ENCODE results near the gene SCCPDH.
"Not testable (repeated sequence)": the region's sequence is repeated elsewhere in the genome, so short reads cannot be mapped to it uniquely, and the experiment has no call there.

SCCPDH gene

GRCh38 chr1:246724016-246724730 lies at the start of gene SCCPDH:
SCCPDH (plus strand) TSS chr1:246724409; CDS start chr1:246724423, 14 bp downstream.
- TF ChIP-seq POLR2A (IDR thresholded peaks at IDR 0.05; ENCODE audit: low read depth, low read length), result peak; percentile 79
- FAIRE-seq (no peak), DNase-seq (ENCODE audit: insufficient read length, low spot score) (peak; percentile 87)

- TF ChIP-seq POLR2A (IDR thresholded peaks at IDR 0.05; ENCODE audit: low read depth, low read length), result no peak
- FAIRE-seq (no peak), DNase-seq (ENCODE audit: insufficient read length, low spot score) (no peak)
Measured at GRCh38 chr1:246677842-246678241, 46.4 kb upstream of the SCCPDH start.

GRCh38 chr1:246678816-246679793 lies 45.1 kb upstream of the SCCPDH start:
- no peak for TF ChIP-seq POLR2A (IDR thresholded peaks at IDR 0.05; ENCODE audit: low read depth, low read length)
- FAIRE-seq (no peak), DNase-seq (ENCODE audit: insufficient read length, low spot score) (no peak)

GRCh38 chr1:246679794-246680177 lies 44.4 kb upstream of the SCCPDH start:
- DNase-seq (ENCODE audit: insufficient read length, low spot score) (no peak), FAIRE-seq (no peak)
- no peak for TF ChIP-seq POLR2A (IDR thresholded peaks at IDR 0.05; ENCODE audit: low read depth, low read length)

- FAIRE-seq, result no peak
- no peak for DNase-seq (ENCODE audit: insufficient read length, low spot score)
- no peak for TF ChIP-seq POLR2A (IDR thresholded peaks at IDR 0.05; ENCODE audit: low read depth, low read length)
Measured at GRCh38 chr1:246680190-246680589, 44.0 kb upstream of the SCCPDH start.

- DNase-seq (ENCODE audit: insufficient read length, low spot score), result no peak
- no peak for TF ChIP-seq POLR2A (IDR thresholded peaks at IDR 0.05; ENCODE audit: low read depth, low read length)
Measured at GRCh38 chr1:246680696-246681130, 43.5 kb upstream of the SCCPDH start.

GRCh38 chr1:246681900-246682895 lies 42.0 kb upstream of the SCCPDH start:
- DNase-seq (ENCODE audit: insufficient read length, low spot score) (no peak), FAIRE-seq (no peak)

More at GRCh38 chr1:246680696-246681130, 43.5 kb upstream of the SCCPDH start:
- no peak for FAIRE-seq

GRCh38 chr1:246683521-246683920 lies 40.7 kb upstream of the SCCPDH start:
- DNase-seq (ENCODE audit: insufficient read length, low spot score) (no peak), FAIRE-seq (no peak)
- no peak for TF ChIP-seq POLR2A (IDR thresholded peaks at IDR 0.05; ENCODE audit: low read depth, low read length)

More at GRCh38 chr1:246681900-246682895, 42.0 kb upstream of the SCCPDH start:
- no peak for TF ChIP-seq POLR2A (IDR thresholded peaks at IDR 0.05; ENCODE audit: low read depth, low read length)

- FAIRE-seq, result no peak
- no peak for DNase-seq (ENCODE audit: insufficient read length, low spot score)
- no peak for TF ChIP-seq POLR2A (IDR thresholded peaks at IDR 0.05; ENCODE audit: low read depth, low read length)
Measured at GRCh38 chr1:246687002-246687401, 37.2 kb upstream of the SCCPDH start.

GRCh38 chr1:246689409-246690008 lies 34.7 kb upstream of the SCCPDH start:
- DNase-seq (ENCODE audit: insufficient read length, low spot score) (peak; percentile 88), FAIRE-seq (no peak)

GRCh38 chr1:246690100-246690499 lies 34.1 kb upstream of the SCCPDH start:
- no peak for TF ChIP-seq POLR2A (IDR thresholded peaks at IDR 0.05; ENCODE audit: low read depth, low read length)
- FAIRE-seq, result no peak
- no peak for DNase-seq (ENCODE audit: insufficient read length, low spot score)

More at GRCh38 chr1:246689409-246690008, 34.7 kb upstream of the SCCPDH start:
- no peak for TF ChIP-seq POLR2A (IDR thresholded peaks at IDR 0.05; ENCODE audit: low read depth, low read length)

GRCh38 chr1:246691622-246692495 lies 32.4 kb upstream of the SCCPDH start:
- DNase-seq (ENCODE audit: insufficient read length, low spot score), result no peak
- FAIRE-seq, result no peak
- no peak for TF ChIP-seq POLR2A (IDR thresholded peaks at IDR 0.05; ENCODE audit: low read depth, low read length)

- FAIRE-seq; DNase-seq (ENCODE audit: insufficient read length, low spot score): not testable (repeated sequence)
Measured at GRCh38 chr1:246694213-246694895, 29.9 kb upstream of the SCCPDH start.
